Osteoblast (primary cell): ENCODE measurements around the gene IFFO2. TPM values are rescaled to one million over a fixed set of nuclear protein-coding genes. Genes with fewer than 3 reads are reported as not detected.

ENCODE experiments used
- DNase-seq: peaks from one replicate; pipeline ENCODE4 v3.0.0; 2011; ENCODE audit warnings: low spot score, mixed read lengths; ENCODE audit not compliant: insufficient read length; ENCODE audit errors: missing footprints
- H2AFZ ChIP-seq: 2 replicates; pipeline ENCODE4 v1.6.0; 2011; ENCODE audit warnings: mild to moderate bottlenecking, low read length
- H3K27ac ChIP-seq: 2 replicates; pipeline ENCODE4 v1.5.1; 2011; ENCODE audit warnings: mild to moderate bottlenecking, low read depth, low read length, moderate library complexity
- H3K27me3 ChIP-seq: 2 replicates; pipeline ENCODE4 v1.6.0; 2012; ENCODE audit warnings: mild to moderate bottlenecking, control low read depth, inconsistent platforms, low read length, moderate library complexity; ENCODE audit not compliant: insufficient read depth
- H3K36me3 ChIP-seq: 2 replicates; pipeline ENCODE4 v1.5.1; 2011; ENCODE audit warnings: mild to moderate bottlenecking, low read length, control low read depth, moderate library complexity; ENCODE audit not compliant: insufficient read depth
- H3K4me1 ChIP-seq: 2 replicates; pipeline ENCODE4 v1.5.1; 2011; ENCODE audit warnings: mild to moderate bottlenecking, low read length, control low read depth, moderate library complexity; ENCODE audit not compliant: insufficient read depth
- H3K4me2 ChIP-seq: 2 replicates; pipeline ENCODE4 v1.6.0; 2011; ENCODE audit warnings: mild to moderate bottlenecking, low read length; ENCODE audit not compliant: insufficient read depth
- H3K4me3 ChIP-seq: fragments of 200-600 bp; sonication (generic); 3 replicates; pipeline ENCODE4 v1.5.1; 2012; ENCODE audit warnings: mild to moderate bottlenecking, low read length, inconsistent platforms; ENCODE audit not compliant: insufficient read depth
- H3K79me2 ChIP-seq: 2 replicates; pipeline ENCODE4 v1.6.0; 2012; ENCODE audit warnings: mild to moderate bottlenecking, low read length, control low read depth, inconsistent platforms; ENCODE audit not compliant: insufficient read depth
- H3K9me3 ChIP-seq: 2 replicates; pipeline ENCODE4 v1.5.1; 2011; ENCODE audit warnings: low read depth, low read length, control low read depth
- H4K20me1 ChIP-seq: 2 replicates; pipeline ENCODE4 v1.6.0; 2012; ENCODE audit warnings: mild to moderate bottlenecking, low read length, control low read depth; ENCODE audit not compliant: insufficient read depth
- CTCF ChIP-seq: IDR thresholded peaks from 2 replicates; pipeline ENCODE4 v1.5.1; 2011; ENCODE audit warnings: mild to moderate bottlenecking, low read depth, low read length, moderate library complexity; ENCODE audit errors: extremely low read depth
- total RNA-seq: library from RNA; depleted of rRNA; stranded (reverse); fragments of >200 nt; gene quantifications from 2 replicates; pipeline ENCODE4 v1.2.3, GENCODE V29; 2012

Gene IFFO2
- total RNA-seq, 1 donor: 10.9 TPM

- peaks cover 33% of the 10 kb centered on the region for H3K4me1 ChIP-seq
- H3K27ac ChIP-seq: peak overlapping the region; percentile 71
- H3K36me3 ChIP-seq: no peaks in the 10 kb centered on the region
- H2AFZ ChIP-seq: no peak overlapping the region
- H3K27me3 ChIP-seq: no peaks in the 10 kb centered on the region
- H3K4me2 ChIP-seq: peak overlapping the region; percentile 32
- DNase-seq: peak; percentile 97
- TF ChIP-seq CTCF: peak; percentile 98
- no peak overlapping the region for H3K4me3 ChIP-seq
- H3K9me3 ChIP-seq: no peaks in the 10 kb centered on the region
- peaks cover 9% of the 10 kb centered on the region for H4K20me1 ChIP-seq
- H3K79me2 ChIP-seq: no peaks in the 10 kb centered on the region
These were observed 72.6 kb downstream of the IFFO2 start for GRCh38 chr1:18883636-18884418.

GRCh38 chr1:18883079-18883478 lies 73.4 kb downstream of the IFFO2 start:
- no peak for TF ChIP-seq CTCF

GRCh38 chr1:18882486-18882885 lies 74.0 kb downstream of the IFFO2 start:
- Histone ChIP-seq H3K9me3 (no peaks in the 10 kb centered on the region), H3K79me2 (no peaks in the 10 kb centered on the region), H3K27me3 (no peaks in the 10 kb centered on the region), H4K20me1 (peaks cover 9% of the 10 kb centered on the region), H3K4me2 (no peak overlapping the region), H3K36me3 (no peaks in the 10 kb centered on the region), H3K4me1 (peaks cover 33% of the 10 kb centered on the region), H3K27ac (no peak overlapping the region), H2AFZ (no peak overlapping the region), H3K4me3 (no peak overlapping the region)
- no peak for TF ChIP-seq CTCF
- DNase-seq: no peak

More at GRCh38 chr1:18883079-18883478, 73.4 kb downstream of the IFFO2 start:
- peaks cover 33% of the 10 kb centered on the region for H3K4me1 ChIP-seq
- H3K4me3 ChIP-seq: no peak overlapping the region
- DNase-seq: peak; percentile 23
- H4K20me1 ChIP-seq: peaks cover 9% of the 10 kb centered on the region
- H3K9me3 ChIP-seq: no peaks in the 10 kb centered on the region
- H2AFZ ChIP-seq: no peak overlapping the region
- no peaks in the 10 kb centered on the region for H3K79me2 ChIP-seq
- H3K4me2 ChIP-seq: no peak overlapping the region
- H3K36me3 ChIP-seq: no peaks in the 10 kb centered on the region
- H3K27ac ChIP-seq: no peak overlapping the region
- no peaks in the 10 kb centered on the region for H3K27me3 ChIP-seq

- Histone ChIP-seq H2AFZ (no peak overlapping the region), H4K20me1 (peaks cover 9% of the 10 kb centered on the region), H3K9me3 (no peaks in the 10 kb centered on the region), H3K27ac (no peak overlapping the region), H3K4me2 (no peak overlapping the region), H3K79me2 (no peaks in the 10 kb centered on the region), H3K36me3 (no peaks in the 10 kb centered on the region), H3K4me3 (no peak overlapping the region), H3K27me3 (no peaks in the 10 kb centered on the region), H3K4me1 (peaks cover 32% of the 10 kb centered on the region)
- no peak for TF ChIP-seq CTCF
- DNase-seq: no peak
These were observed 74.6 kb downstream of the IFFO2 start for GRCh38 chr1:18881642-18882431.
